ENCODE data around the gene NAA10.

Gene NAA10

GRCh38 chrX:153958605-153959004 lies 23.8 kb upstream of the NAA10 start:
- Mint-ChIP-seq H3K27ac (no peak overlapping the region), H3K9me3 (no peaks in the 10 kb centered on the region), H3K27me3 (ENCODE audit: low read depth) (no peaks in the 10 kb centered on the region), H3K36me3 (ENCODE audit: low read depth) (peaks cover 12% of the 10 kb centered on the region), H3K4me3 (no peak overlapping the region), H3K4me1 (ENCODE audit: low read depth) (peaks cover 2% of the 10 kb centered on the region)

GRCh38 chrX:153957224-153957623 lies 22.4 kb upstream of the NAA10 start:
- Mint-ChIP-seq H3K9me3 (no peaks in the 10 kb centered on the region), H3K4me1 (ENCODE audit: low read depth) (peaks cover 2% of the 10 kb centered on the region), H3K36me3 (ENCODE audit: low read depth) (peaks cover 15% of the 10 kb centered on the region), H3K4me3 (no peak overlapping the region), H3K27ac (no peak overlapping the region), H3K27me3 (ENCODE audit: low read depth) (no peaks in the 10 kb centered on the region)

- H3K4me3 Mint-ChIP-seq: no peak overlapping the region
- peaks cover 2% of the 10 kb centered on the region for H3K4me1 Mint-ChIP-seq (ENCODE audit: low read depth)
- peaks cover 14% of the 10 kb centered on the region for H3K36me3 Mint-ChIP-seq (ENCODE audit: low read depth)
- no peak overlapping the region for H3K27ac Mint-ChIP-seq
- no peaks in the 10 kb centered on the region for H3K9me3 Mint-ChIP-seq
- H3K27me3 Mint-ChIP-seq (ENCODE audit: low read depth): no peaks in the 10 kb centered on the region
These were observed 21.4 kb upstream of the NAA10 start for GRCh38 chrX:153956044-153956907.

- Mint-ChIP-seq H3K36me3 (ENCODE audit: low read depth) (peaks cover 18% of the 10 kb centered on the region), H3K27me3 (ENCODE audit: low read depth) (no peaks in the 10 kb centered on the region), H3K27ac (peak overlapping the region; percentile 52), H3K9me3 (no peaks in the 10 kb centered on the region), H3K4me3 (no peak overlapping the region), H3K4me1 (ENCODE audit: low read depth) (peaks cover 5% of the 10 kb centered on the region)
These were observed 20.4 kb upstream of the NAA10 start for GRCh38 chrX:153955228-153955732.

- Mint-ChIP-seq H3K27me3 (ENCODE audit: low read depth) (no peaks in the 10 kb centered on the region), H3K36me3 (ENCODE audit: low read depth) (peaks cover 19% of the 10 kb centered on the region), H3K27ac (no peak overlapping the region), H3K4me1 (ENCODE audit: low read depth) (peaks cover 6% of the 10 kb centered on the region), H3K9me3 (no peaks in the 10 kb centered on the region), H3K4me3 (no peak overlapping the region)
These were observed 19.9 kb upstream of the NAA10 start for GRCh38 chrX:153954558-153955227.

GRCh38 chrX:153953892-153954557 lies 19.2 kb upstream of the NAA10 start:
- H3K4me3 Mint-ChIP-seq: no peak overlapping the region
- peaks cover 10% of the 10 kb centered on the region for H3K4me1 Mint-ChIP-seq (ENCODE audit: low read depth)
- H3K36me3 Mint-ChIP-seq (ENCODE audit: low read depth): peaks cover 21% of the 10 kb centered on the region

GRCh38 chrX:153953342-153953830 lies 18.5 kb upstream of the NAA10 start:
- no peak overlapping the region for H3K27ac Mint-ChIP-seq
- H3K9me3 Mint-ChIP-seq: no peaks in the 10 kb centered on the region
- H3K27me3 Mint-ChIP-seq (ENCODE audit: low read depth): no peaks in the 10 kb centered on the region
- peaks cover 10% of the 10 kb centered on the region for H3K4me1 Mint-ChIP-seq (ENCODE audit: low read depth)
- peaks cover 20% of the 10 kb centered on the region for H3K36me3 Mint-ChIP-seq (ENCODE audit: low read depth)
- H3K4me3 Mint-ChIP-seq: no peak overlapping the region

More at GRCh38 chrX:153953892-153954557, 19.2 kb upstream of the NAA10 start:
- no peaks in the 10 kb centered on the region for H3K9me3 Mint-ChIP-seq
- no peaks in the 10 kb centered on the region for H3K27me3 Mint-ChIP-seq (ENCODE audit: low read depth)
- H3K27ac Mint-ChIP-seq: no peak overlapping the region

GRCh38 chrX:153952373-153953026 lies 17.7 kb upstream of the NAA10 start:
- Mint-ChIP-seq H3K9me3 (no peaks in the 10 kb centered on the region), H3K4me3 (no peak overlapping the region), H3K36me3 (ENCODE audit: low read depth) (peaks cover 18% of the 10 kb centered on the region), H3K27me3 (ENCODE audit: low read depth) (no peaks in the 10 kb centered on the region), H3K27ac (no peak overlapping the region), H3K4me1 (ENCODE audit: low read depth) (peaks cover 11% of the 10 kb centered on the region)

- no peaks in the 10 kb centered on the region for H3K9me3 Mint-ChIP-seq
- no peaks in the 10 kb centered on the region for H3K27me3 Mint-ChIP-seq (ENCODE audit: low read depth)
- H3K36me3 Mint-ChIP-seq (ENCODE audit: low read depth): peaks cover 20% of the 10 kb centered on the region
- no peak overlapping the region for H3K4me3 Mint-ChIP-seq
- H3K27ac Mint-ChIP-seq: no peak overlapping the region
- peaks cover 13% of the 10 kb centered on the region for H3K4me1 Mint-ChIP-seq (ENCODE audit: low read depth)
These were observed 17.0 kb upstream of the NAA10 start for GRCh38 chrX:153951683-153952372.

- Mint-ChIP-seq H3K36me3 (ENCODE audit: low read depth) (peaks cover 17% of the 10 kb centered on the region), H3K9me3 (no peaks in the 10 kb centered on the region), H3K27ac (no peak overlapping the region), H3K4me3 (no peak overlapping the region), H3K27me3 (ENCODE audit: low read depth) (no peaks in the 10 kb centered on the region), H3K4me1 (ENCODE audit: low read depth) (peaks cover 11% of the 10 kb centered on the region)
These were observed 15.3 kb upstream of the NAA10 start for GRCh38 chrX:153950127-153950526.

GRCh38 chrX:153948847-153949805 lies 14.3 kb upstream of the NAA10 start:
- peaks cover 19% of the 10 kb centered on the region for H3K36me3 Mint-ChIP-seq (ENCODE audit: low read depth)
- H3K27ac Mint-ChIP-seq: peak overlapping the region; percentile 31
- H3K4me3 Mint-ChIP-seq: peak overlapping the region; percentile 25
- peaks cover 14% of the 10 kb centered on the region for H3K4me1 Mint-ChIP-seq (ENCODE audit: low read depth)
- no peaks in the 10 kb centered on the region for H3K27me3 Mint-ChIP-seq (ENCODE audit: low read depth)
- H3K9me3 Mint-ChIP-seq: no peaks in the 10 kb centered on the region

GRCh38 chrX:153948002-153948466 lies 13.2 kb upstream of the NAA10 start:
- Mint-ChIP-seq H3K4me1 (ENCODE audit: low read depth) (peaks cover 14% of the 10 kb centered on the region), H3K36me3 (ENCODE audit: low read depth) (peaks cover 17% of the 10 kb centered on the region), H3K27ac (peak overlapping the region; percentile 41), H3K9me3 (no peaks in the 10 kb centered on the region), H3K4me3 (no peak overlapping the region), H3K27me3 (ENCODE audit: low read depth) (no peaks in the 10 kb centered on the region)

Data from T-helper 1 cell treated with Interleukin-12 subunit alpha and Interleukin-12 subunit beta and Interleukin-4 antibody, amounts not matched to agents 30 μg/mL and 1 μg/mL, for 36 hours (primary cell).